GM18517 (cell line): ENCODE data around the gene KLHL21.
"Not testable (repeated sequence)": the region's sequence is repeated elsewhere in the genome, so short reads cannot be mapped to it uniquely, and the experiment has no call there.

Source experiments
- ATAC-seq: cut with Tn5 transposase; IDR thresholded peaks from one replicate; pipeline ENCODE4 v1.9.1; 2021; ENCODE audit warnings: mild to moderate bottlenecking, moderate library complexity; ENCODE audit not compliant: unreplicated experiment

KLHL21 gene

DNA sequence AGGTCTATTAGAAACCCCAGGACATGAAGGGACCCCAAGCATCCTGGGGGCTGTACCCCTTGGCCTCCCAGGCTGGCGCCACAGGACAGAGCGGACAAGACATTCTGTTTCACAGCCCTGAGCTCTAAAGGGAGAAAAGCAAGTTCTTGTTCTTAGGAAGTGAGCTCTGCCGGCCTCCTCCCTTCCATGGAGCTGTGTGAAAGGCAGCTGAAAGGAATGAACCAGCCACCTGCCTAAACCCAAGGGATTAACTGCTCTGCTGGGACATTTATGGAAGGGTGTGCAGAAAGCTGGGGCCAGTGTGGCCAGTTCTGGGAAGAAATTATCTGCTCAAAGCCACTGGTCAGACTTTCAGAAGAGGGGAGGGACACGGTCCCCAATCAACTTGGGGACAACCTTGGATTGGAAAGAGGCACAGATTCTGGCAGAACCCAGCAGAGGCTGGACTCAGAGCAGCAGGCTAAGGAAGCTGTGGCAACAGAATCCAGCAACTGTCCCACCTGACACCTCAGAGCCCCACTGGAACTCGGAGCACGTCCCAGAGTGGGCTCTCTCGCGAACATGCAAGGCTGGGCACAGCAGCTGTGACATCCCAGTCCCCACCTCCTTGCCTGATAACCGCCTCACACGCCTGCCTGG, 2.1 kb downstream of the KLHL21 start:
- no peak for ATAC-seq

GRCh38 chr1:6599991-6600390, 2.7 kb downstream of the KLHL21 start:
- ATAC-seq = not testable (repeated sequence)

DNA sequence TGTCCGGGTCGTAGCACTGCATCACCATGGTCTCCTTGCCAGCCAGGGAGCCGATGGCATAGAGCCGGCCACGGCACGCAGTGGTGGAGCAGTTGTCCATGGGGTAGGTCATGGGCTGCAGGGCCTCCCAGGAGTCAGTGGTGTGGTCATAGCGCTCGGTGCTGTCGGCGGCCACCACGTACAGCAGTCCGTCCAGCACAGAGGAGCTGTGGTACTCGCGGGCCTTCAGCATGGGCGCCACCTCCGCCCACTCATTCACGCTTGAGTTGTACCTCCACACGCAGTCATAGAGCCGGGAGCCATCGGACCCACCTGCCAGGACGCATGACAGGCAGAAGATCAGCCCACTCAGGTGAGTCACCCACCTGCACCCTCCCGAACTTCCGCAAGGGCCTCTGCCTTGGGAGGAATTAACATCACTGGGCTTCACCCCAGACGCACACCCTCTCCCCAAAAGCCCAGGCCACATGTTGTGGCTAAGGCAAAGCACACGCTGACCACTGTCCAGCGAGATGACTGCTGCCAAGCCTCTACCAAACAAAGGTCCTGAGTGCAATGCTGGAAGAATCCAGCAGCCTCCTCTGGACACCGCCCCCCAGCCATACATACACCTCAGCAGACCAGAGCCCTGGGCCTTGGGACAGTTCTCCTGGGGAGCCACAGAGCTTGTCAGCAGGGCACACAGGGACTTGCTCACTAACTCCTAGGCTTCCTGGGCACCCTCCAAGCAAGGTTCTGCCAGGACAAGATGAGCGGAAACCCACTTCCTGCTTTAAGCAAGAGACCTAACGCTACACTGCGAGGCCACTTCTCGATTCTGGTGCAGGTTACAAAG, 3.3 kb downstream of the KLHL21 start:
- ATAC-seq = no peak

DNA sequence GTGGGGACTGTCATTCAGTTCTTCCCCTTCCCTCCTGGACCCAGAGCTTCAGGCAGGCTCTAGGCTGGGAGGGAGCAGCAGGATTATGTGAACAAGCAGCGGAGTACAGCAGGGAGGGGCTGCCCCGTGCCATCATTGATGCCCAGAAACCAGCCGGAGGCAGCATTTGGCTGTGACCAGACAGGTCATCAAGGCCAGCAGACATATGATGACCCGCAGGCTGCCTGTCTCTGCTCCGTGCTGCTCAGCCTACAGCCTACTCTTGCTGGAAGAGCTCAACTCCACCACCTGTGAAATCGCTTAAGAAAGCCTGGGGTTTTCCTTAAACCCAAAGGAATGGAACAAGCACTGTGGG, 4.9 kb downstream of the KLHL21 start:
- ATAC-seq = no peak

DNA sequence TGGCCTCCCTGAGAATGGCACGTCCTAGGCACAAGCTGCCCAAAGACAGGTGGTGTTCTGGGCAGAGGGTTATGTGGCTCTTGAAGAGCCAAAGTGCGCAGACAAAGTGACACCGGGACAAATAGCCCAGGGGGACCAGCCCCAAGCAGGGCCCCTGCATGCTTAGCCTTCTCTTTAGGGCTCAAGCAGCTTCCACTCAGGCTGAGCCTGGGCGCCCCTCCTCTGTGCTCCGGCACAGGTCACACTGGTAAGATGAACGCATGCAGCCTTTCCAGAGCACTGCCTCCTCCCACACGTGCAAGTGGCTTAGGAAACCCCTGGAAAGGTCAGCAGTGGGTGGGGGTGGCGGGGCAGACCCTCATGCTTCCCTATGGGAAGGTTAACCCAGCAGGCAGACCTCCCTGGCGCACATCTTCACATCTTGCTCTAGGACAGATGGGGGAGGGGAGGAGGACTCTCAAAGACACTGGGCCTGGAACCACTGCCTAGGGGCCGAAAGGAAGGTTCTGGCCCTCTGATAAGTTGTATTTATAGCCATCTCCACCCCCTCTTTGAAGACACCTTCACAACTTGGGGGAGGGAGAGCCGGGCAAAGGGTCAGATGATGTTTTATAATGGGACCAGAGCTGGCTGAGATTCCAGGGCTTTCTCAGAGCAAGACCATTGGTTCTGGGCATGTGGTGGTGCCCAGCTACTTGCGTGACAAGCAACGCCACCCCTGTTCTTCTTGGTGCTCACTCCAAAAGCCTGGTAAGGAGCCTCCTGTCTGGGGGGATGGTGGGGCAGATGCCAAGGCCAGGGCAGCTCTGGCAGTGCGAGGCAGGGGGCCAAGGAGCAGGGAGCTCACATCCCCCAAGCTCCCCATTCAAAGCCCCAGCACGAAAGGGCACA, 5.5 kb downstream of the KLHL21 start:
- ATAC-seq = no peak

GRCh38 chr1:6596351-6596750, 6.3 kb downstream of the KLHL21 start:
- no peak for ATAC-seq

GRCh38 chr1:6594977-6595740, 7.5 kb downstream of the KLHL21 start:
- no peak for ATAC-seq

DNA sequence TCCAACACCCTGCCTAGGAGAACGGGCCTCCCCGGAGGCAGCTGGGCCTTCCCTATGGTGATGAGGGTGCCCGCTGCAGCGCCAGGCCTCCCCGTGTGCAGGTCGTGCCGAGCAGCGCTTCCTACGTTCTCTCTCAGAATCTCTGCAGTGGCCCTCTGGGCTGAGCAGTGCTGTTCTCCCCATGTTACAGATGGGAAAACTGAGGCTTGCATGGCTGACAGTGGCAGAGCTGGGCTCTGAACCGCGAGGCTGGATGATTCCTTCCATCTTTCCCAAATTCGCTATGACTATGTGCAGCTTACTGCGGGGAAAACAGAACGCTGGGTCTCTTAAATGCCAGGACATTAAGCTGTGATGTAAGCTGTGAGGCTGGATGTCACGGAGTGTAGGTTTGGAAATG, 8.9 kb downstream of the KLHL21 start:
- ATAC-seq = no peak

- no peak for ATAC-seq
Measured at GRCh38 chr1:6592865-6593593, 9.6 kb downstream of the KLHL21 start.

DNA sequence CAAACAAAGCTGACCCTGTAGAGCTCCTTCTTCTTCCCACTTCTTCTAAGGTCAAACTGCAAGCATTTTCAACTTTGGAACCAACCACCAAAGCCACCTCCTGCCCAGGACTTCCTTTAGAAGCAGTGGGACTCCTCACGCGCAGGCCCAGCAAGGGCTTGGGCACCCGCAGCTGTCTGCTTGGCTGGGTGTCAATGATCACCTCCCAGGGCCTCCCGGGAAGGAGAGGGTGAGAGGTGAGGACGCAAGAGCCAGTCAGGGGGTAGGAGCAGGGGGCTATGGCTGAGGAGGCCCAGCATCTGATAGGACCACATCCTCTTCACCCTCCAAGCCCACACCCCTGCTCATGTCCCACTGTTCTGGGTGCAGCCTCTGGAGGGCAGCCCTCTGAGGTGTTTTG, 10.2 kb downstream of the KLHL21 start:
- no peak for ATAC-seq

GRCh38 chr1:6591644-6592043, 11.0 kb downstream of the KLHL21 start:
- no peak for ATAC-seq

DNA sequence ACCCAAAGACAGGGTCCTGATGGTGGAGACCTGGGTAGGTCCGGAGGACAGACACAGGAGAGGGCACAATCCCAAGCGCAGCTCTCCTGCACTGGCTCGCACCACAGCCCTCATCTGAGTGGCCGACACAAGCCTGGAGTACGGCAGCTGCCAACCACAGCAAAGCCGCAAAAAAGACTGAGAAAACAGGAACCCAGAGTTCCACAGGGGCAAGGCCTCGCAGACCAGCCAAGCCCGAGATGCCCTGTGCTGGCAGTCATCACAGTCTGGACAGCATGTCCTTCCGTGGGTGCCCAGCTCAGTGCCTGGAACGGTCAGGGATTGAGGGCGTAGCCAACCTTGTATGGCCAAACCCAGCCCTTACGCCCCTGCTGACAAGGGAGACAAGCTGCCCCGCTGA, 11.4 kb downstream of the KLHL21 start:
- ATAC-seq = no peak

DNA sequence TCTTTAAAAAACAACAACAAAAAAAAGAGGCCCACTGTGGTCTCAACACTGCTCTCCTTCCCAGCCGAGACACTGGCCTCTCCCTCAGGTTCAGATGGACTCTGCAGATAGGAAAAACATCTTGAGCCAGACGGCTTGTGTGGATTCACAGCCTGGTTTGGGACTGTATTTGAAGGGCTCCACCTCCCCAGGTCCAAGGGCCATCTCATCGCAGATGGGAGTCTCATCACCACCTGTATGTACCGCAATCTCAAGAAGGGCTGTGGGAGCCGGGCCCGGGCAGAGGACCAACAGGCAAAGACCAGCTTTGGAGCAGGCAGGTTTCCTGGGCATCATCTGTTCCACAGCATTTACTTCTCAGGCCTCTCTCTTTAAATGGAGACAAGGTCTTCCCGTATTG, 12.6 kb downstream of the KLHL21 start:
- no peak for ATAC-seq

GRCh38 chr1:6588893-6589520, 13.7 kb downstream of the KLHL21 start:
- ATAC-seq = no peak

DNA sequence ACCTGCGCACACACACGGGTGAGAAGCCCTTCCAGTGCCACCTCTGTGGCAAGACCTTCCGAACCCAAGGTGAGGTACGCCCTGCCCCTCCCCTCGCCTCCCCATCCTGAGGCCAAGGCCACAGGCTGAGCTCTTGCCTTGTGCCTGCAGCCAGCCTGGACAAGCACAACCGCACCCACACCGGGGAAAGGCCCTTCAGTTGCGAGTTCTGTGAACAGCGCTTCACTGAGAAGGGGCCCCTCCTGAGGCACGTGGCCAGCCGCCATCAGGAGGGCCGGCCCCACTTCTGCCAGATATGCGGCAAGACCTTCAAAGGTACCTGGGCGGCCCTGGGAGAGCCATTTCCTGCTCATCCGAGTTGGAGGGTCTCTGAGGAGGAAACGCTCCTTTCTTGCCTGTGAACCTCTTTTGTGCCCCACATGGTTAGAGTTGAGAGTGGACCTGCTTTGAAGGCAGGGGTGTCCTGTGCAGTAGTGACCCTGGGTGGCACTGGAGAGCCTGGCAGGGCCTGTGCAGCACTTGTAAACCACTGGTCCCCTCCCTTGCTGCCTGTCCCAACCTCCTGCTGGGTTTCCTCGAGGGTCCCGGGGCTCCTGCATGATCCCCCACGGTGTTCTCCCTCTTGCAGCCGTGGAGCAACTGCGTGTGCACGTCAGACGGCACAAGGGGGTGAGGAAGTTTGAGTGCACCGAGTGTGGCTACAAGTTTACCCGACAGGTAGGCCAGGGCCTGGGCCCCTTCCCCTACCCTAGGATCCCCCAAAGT, 14.4 kb downstream of the KLHL21 start:
- ATAC-seq = no peak

DNA sequence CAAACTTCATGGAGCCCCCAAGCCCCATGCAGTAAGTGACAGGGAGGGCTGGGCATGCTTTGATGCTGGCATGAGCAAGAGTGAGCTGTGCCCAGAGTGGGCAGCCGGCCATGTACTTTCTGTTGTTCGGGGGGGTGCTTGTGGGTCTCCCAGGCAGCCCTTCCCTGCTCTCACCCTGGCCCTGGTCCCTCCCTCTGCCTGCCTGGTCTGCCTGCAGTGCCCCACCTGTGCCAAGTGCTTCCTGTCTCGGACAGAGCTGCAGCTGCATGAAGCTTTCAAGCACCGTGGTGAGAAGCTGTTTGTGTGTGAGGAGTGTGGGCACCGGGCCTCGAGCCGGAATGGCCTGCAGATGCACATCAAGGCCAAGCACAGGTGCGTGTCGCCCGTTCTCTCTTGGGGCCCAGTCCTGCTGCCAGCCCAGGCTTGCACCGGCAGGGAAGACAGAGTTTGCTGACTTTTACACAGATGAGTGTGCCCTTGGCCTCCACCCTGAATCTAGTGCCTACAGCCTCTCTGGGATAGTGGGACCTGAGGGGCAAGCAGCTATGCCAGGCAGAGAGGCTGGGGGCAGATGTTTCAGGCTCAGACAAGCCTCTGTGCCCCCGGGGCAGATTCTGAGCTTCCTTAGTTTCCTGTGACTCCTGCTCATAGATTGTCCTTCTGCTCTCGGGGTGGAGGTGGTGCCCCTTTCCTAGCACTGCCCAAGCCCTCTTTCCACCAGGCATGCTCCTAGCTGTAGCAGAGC, 15.2 kb downstream of the KLHL21 start:
- ATAC-seq = no peak

- ATAC-seq = no peak
Measured at GRCh38 chr1:6586404-6586816, 16.3 kb downstream of the KLHL21 start.

GRCh38 chr1:6585841-6586240, 16.8 kb downstream of the KLHL21 start:
- no peak for ATAC-seq
